ENCODE results near the gene HSPB8. TPM values are rescaled to one million over a fixed set of nuclear protein-coding genes. Genes with fewer than 3 reads are reported as not detected.

Gene HSPB8
- total RNA-seq, 1 experiment from 2014 or later = not detected

- H3K9me2 ChIP-seq (replicated peaks; ENCODE audit: insufficient read depth, low read length) = no peaks in the 10 kb centered on the region
- H4K20me1 ChIP-seq (ENCODE audit: insufficient read depth, low read depth, low read length) = no peaks in the 10 kb centered on the region
- H3K79me2 ChIP-seq (ENCODE audit: low read length) = no peaks in the 10 kb centered on the region
- no peak overlapping the region for H2AFZ ChIP-seq (ENCODE audit: low read length)
- H3K4me3 ChIP-seq (ENCODE audit: low read length) = no peak overlapping the region
- no peak overlapping the region for H3K27ac ChIP-seq (ENCODE audit: low read length)
- H3K9me3 ChIP-seq (ENCODE audit: low read length) = no peaks in the 10 kb centered on the region
- H3K36me3 ChIP-seq (ENCODE audit: insufficient read depth, low read length) = no peaks in the 10 kb centered on the region
- no peak overlapping the region for H3K9ac ChIP-seq (ENCODE audit: low read length)
- H3K4me1 ChIP-seq (ENCODE audit: low read length) = no peaks in the 10 kb centered on the region
- no peaks in the 10 kb centered on the region for H3K27me3 ChIP-seq (ENCODE audit: low read length)
- no peak overlapping the region for H3K4me2 ChIP-seq (ENCODE audit: low read depth, low read length, poor library complexity, severe bottlenecking)
- no peak for DNase-seq
These were observed 46.7 kb downstream of the HSPB8 start for GRCh38 chr12:119225454-119225853.

GRCh38 chr12:119227292-119227691, 48.6 kb downstream of the HSPB8 start:
- no peak for DNase-seq
- H3K9me3 ChIP-seq (ENCODE audit: low read length) = no peaks in the 10 kb centered on the region
- H3K9ac ChIP-seq (ENCODE audit: low read length) = no peak overlapping the region
- no peaks in the 10 kb centered on the region for H3K79me2 ChIP-seq (ENCODE audit: low read length)
- H2AFZ ChIP-seq (ENCODE audit: low read length) = no peak overlapping the region
- H3K4me2 ChIP-seq (ENCODE audit: low read depth, low read length, poor library complexity, severe bottlenecking) = no peak overlapping the region
- no peak overlapping the region for H3K4me3 ChIP-seq (ENCODE audit: low read length)
- no peaks in the 10 kb centered on the region for H3K27me3 ChIP-seq (ENCODE audit: low read length)
- no peak overlapping the region for H3K27ac ChIP-seq (ENCODE audit: low read length)
- H3K9me2 ChIP-seq (replicated peaks; ENCODE audit: insufficient read depth, low read length) = no peaks in the 10 kb centered on the region
- no peaks in the 10 kb centered on the region for H3K4me1 ChIP-seq (ENCODE audit: low read length)
- no peaks in the 10 kb centered on the region for H3K36me3 ChIP-seq (ENCODE audit: insufficient read depth, low read length)
- no peaks in the 10 kb centered on the region for H4K20me1 ChIP-seq (ENCODE audit: insufficient read depth, low read depth, low read length)

- no peaks in the 10 kb centered on the region for H3K36me3 ChIP-seq (ENCODE audit: insufficient read depth, low read length)
- no peaks in the 10 kb centered on the region for H3K27me3 ChIP-seq (ENCODE audit: low read length)
- no peak for DNase-seq
- no peak overlapping the region for H3K9ac ChIP-seq (ENCODE audit: low read length)
- no peaks in the 10 kb centered on the region for H4K20me1 ChIP-seq (ENCODE audit: insufficient read depth, low read depth, low read length)
- no peak overlapping the region for H3K27ac ChIP-seq (ENCODE audit: low read length)
- no peaks in the 10 kb centered on the region for H3K9me3 ChIP-seq (ENCODE audit: low read length)
- H3K4me2 ChIP-seq (ENCODE audit: low read depth, low read length, poor library complexity, severe bottlenecking) = no peak overlapping the region
- H3K4me1 ChIP-seq (ENCODE audit: low read length) = no peaks in the 10 kb centered on the region
- H3K9me2 ChIP-seq (replicated peaks; ENCODE audit: insufficient read depth, low read length) = no peaks in the 10 kb centered on the region
- H3K79me2 ChIP-seq (ENCODE audit: low read length) = no peaks in the 10 kb centered on the region
- no peak overlapping the region for H3K4me3 ChIP-seq (ENCODE audit: low read length)
- H2AFZ ChIP-seq (ENCODE audit: low read length) = no peak overlapping the region
These were observed 50.5 kb downstream of the HSPB8 start for GRCh38 chr12:119229205-119229604.

- H3K4me3 ChIP-seq (ENCODE audit: low read length) = no peak overlapping the region
- no peak overlapping the region for H2AFZ ChIP-seq (ENCODE audit: low read length)
- H4K20me1 ChIP-seq (ENCODE audit: insufficient read depth, low read depth, low read length) = no peaks in the 10 kb centered on the region
- no peaks in the 10 kb centered on the region for H3K79me2 ChIP-seq (ENCODE audit: low read length)
- no peaks in the 10 kb centered on the region for H3K36me3 ChIP-seq (ENCODE audit: insufficient read depth, low read length)
- H3K27me3 ChIP-seq (ENCODE audit: low read length) = no peaks in the 10 kb centered on the region
- no peaks in the 10 kb centered on the region for H3K9me3 ChIP-seq (ENCODE audit: low read length)
- H3K4me1 ChIP-seq (ENCODE audit: low read length) = no peaks in the 10 kb centered on the region
- peak; percentile 45 for DNase-seq
- H3K9me2 ChIP-seq (replicated peaks; ENCODE audit: insufficient read depth, low read length) = no peaks in the 10 kb centered on the region
- no peak overlapping the region for H3K9ac ChIP-seq (ENCODE audit: low read length)
- H3K27ac ChIP-seq (ENCODE audit: low read length) = no peak overlapping the region
- no peak overlapping the region for H3K4me2 ChIP-seq (ENCODE audit: low read depth, low read length, poor library complexity, severe bottlenecking)
These were observed 51.1 kb downstream of the HSPB8 start for GRCh38 chr12:119229837-119230236.

GRCh38 chr12:119230807-119231206, 52.1 kb downstream of the HSPB8 start:
- Histone ChIP-seq H3K79me2 (ENCODE audit: low read length) (no peaks in the 10 kb centered on the region), H3K9me3 (ENCODE audit: low read length) (no peaks in the 10 kb centered on the region), H3K9ac (ENCODE audit: low read length) (no peak overlapping the region), H3K9me2 (replicated peaks; ENCODE audit: insufficient read depth, low read length) (no peaks in the 10 kb centered on the region), H3K4me3 (ENCODE audit: low read length) (no peak overlapping the region), H3K27me3 (ENCODE audit: low read length) (no peaks in the 10 kb centered on the region), H2AFZ (ENCODE audit: low read length) (no peak overlapping the region), H3K27ac (ENCODE audit: low read length) (no peak overlapping the region), H3K4me1 (ENCODE audit: low read length) (no peaks in the 10 kb centered on the region), H3K4me2 (ENCODE audit: low read depth, low read length, poor library complexity, severe bottlenecking) (no peak overlapping the region), H4K20me1 (ENCODE audit: insufficient read depth, low read depth, low read length) (no peaks in the 10 kb centered on the region), H3K36me3 (ENCODE audit: insufficient read depth, low read length) (no peaks in the 10 kb centered on the region)
- no peak for DNase-seq

GRCh38 chr12:119231774-119232173, 53.0 kb downstream of the HSPB8 start:
- no peaks in the 10 kb centered on the region for H3K36me3 ChIP-seq (ENCODE audit: insufficient read depth, low read length)
- no peaks in the 10 kb centered on the region for H3K4me1 ChIP-seq (ENCODE audit: low read length)
- DNase-seq = no peak
- H3K4me2 ChIP-seq (ENCODE audit: low read depth, low read length, poor library complexity, severe bottlenecking) = no peak overlapping the region
- H3K9me3 ChIP-seq (ENCODE audit: low read length) = no peaks in the 10 kb centered on the region
- no peaks in the 10 kb centered on the region for H3K27me3 ChIP-seq (ENCODE audit: low read length)
- no peaks in the 10 kb centered on the region for H3K79me2 ChIP-seq (ENCODE audit: low read length)
- no peak overlapping the region for H3K9ac ChIP-seq (ENCODE audit: low read length)
- H2AFZ ChIP-seq (ENCODE audit: low read length) = no peak overlapping the region
- no peaks in the 10 kb centered on the region for H4K20me1 ChIP-seq (ENCODE audit: insufficient read depth, low read depth, low read length)
- no peaks in the 10 kb centered on the region for H3K9me2 ChIP-seq (replicated peaks; ENCODE audit: insufficient read depth, low read length)
- H3K4me3 ChIP-seq (ENCODE audit: low read length) = no peak overlapping the region
- H3K27ac ChIP-seq (ENCODE audit: low read length) = no peak overlapping the region

GRCh38 chr12:119235197-119235751, 56.5 kb downstream of the HSPB8 start:
- H3K4me2 ChIP-seq (ENCODE audit: low read depth, low read length, poor library complexity, severe bottlenecking) = no peak overlapping the region
- no peak overlapping the region for H3K27ac ChIP-seq (ENCODE audit: low read length)
- no peaks in the 10 kb centered on the region for H3K36me3 ChIP-seq (ENCODE audit: insufficient read depth, low read length)
- H3K9ac ChIP-seq (ENCODE audit: low read length) = no peak overlapping the region
- no peak overlapping the region for H3K4me3 ChIP-seq (ENCODE audit: low read length)
- H3K27me3 ChIP-seq (ENCODE audit: low read length) = no peaks in the 10 kb centered on the region
- no peaks in the 10 kb centered on the region for H3K79me2 ChIP-seq (ENCODE audit: low read length)
- DNase-seq = no peak
- no peaks in the 10 kb centered on the region for H3K9me2 ChIP-seq (replicated peaks; ENCODE audit: insufficient read depth, low read length)
- no peaks in the 10 kb centered on the region for H3K9me3 ChIP-seq (ENCODE audit: low read length)
- H3K4me1 ChIP-seq (ENCODE audit: low read length) = no peaks in the 10 kb centered on the region
- no peak overlapping the region for H2AFZ ChIP-seq (ENCODE audit: low read length)
- H4K20me1 ChIP-seq (ENCODE audit: insufficient read depth, low read depth, low read length) = no peaks in the 10 kb centered on the region

- H3K36me3 ChIP-seq (ENCODE audit: insufficient read depth, low read length) = no peaks in the 10 kb centered on the region
- no peaks in the 10 kb centered on the region for H3K79me2 ChIP-seq (ENCODE audit: low read length)
- no peak overlapping the region for H2AFZ ChIP-seq (ENCODE audit: low read length)
- no peaks in the 10 kb centered on the region for H3K27me3 ChIP-seq (ENCODE audit: low read length)
- H3K9ac ChIP-seq (ENCODE audit: low read length) = no peak overlapping the region
- no peak overlapping the region for H3K4me2 ChIP-seq (ENCODE audit: low read depth, low read length, poor library complexity, severe bottlenecking)
- H3K9me2 ChIP-seq (replicated peaks; ENCODE audit: insufficient read depth, low read length) = no peaks in the 10 kb centered on the region
- no peaks in the 10 kb centered on the region for H3K9me3 ChIP-seq (ENCODE audit: low read length)
- H3K27ac ChIP-seq (ENCODE audit: low read length) = no peak overlapping the region
- no peaks in the 10 kb centered on the region for H4K20me1 ChIP-seq (ENCODE audit: insufficient read depth, low read depth, low read length)
- DNase-seq = no peak
- H3K4me1 ChIP-seq (ENCODE audit: low read length) = no peaks in the 10 kb centered on the region
- no peak overlapping the region for H3K4me3 ChIP-seq (ENCODE audit: low read length)
These were observed 57.6 kb downstream of the HSPB8 start for GRCh38 chr12:119236372-119236771.

- no peak overlapping the region for H2AFZ ChIP-seq (ENCODE audit: low read length)
- H3K4me2 ChIP-seq (ENCODE audit: low read depth, low read length, poor library complexity, severe bottlenecking) = no peak overlapping the region
- DNase-seq = no peak
- no peak overlapping the region for H3K9ac ChIP-seq (ENCODE audit: low read length)
- H3K36me3 ChIP-seq (ENCODE audit: insufficient read depth, low read length) = no peaks in the 10 kb centered on the region
- no peaks in the 10 kb centered on the region for H3K4me1 ChIP-seq (ENCODE audit: low read length)
- no peaks in the 10 kb centered on the region for H4K20me1 ChIP-seq (ENCODE audit: insufficient read depth, low read depth, low read length)
- no peak overlapping the region for H3K27ac ChIP-seq (ENCODE audit: low read length)
- no peaks in the 10 kb centered on the region for H3K79me2 ChIP-seq (ENCODE audit: low read length)
- no peaks in the 10 kb centered on the region for H3K9me3 ChIP-seq (ENCODE audit: low read length)
- H3K4me3 ChIP-seq (ENCODE audit: low read length) = no peak overlapping the region
- no peaks in the 10 kb centered on the region for H3K9me2 ChIP-seq (replicated peaks; ENCODE audit: insufficient read depth, low read length)
- no peaks in the 10 kb centered on the region for H3K27me3 ChIP-seq (ENCODE audit: low read length)
These were observed 60.3 kb downstream of the HSPB8 start for GRCh38 chr12:119239040-119239439.

Data from Karpas-422 (cell line).